ENCODE measurements around the gene HSP90AA1. TPM values are rescaled to one million over a fixed set of nuclear protein-coding genes. Genes with fewer than 3 reads are reported as not detected.
"Not testable (repeated sequence)": the region's sequence is repeated elsewhere in the genome, so short reads cannot be mapped to it uniquely, and the experiment has no call there.

The HSP90AA1 gene
- total RNA-seq, 4 donors from 2014 or later = 224 to 950 (median 420) TPM

DNA sequence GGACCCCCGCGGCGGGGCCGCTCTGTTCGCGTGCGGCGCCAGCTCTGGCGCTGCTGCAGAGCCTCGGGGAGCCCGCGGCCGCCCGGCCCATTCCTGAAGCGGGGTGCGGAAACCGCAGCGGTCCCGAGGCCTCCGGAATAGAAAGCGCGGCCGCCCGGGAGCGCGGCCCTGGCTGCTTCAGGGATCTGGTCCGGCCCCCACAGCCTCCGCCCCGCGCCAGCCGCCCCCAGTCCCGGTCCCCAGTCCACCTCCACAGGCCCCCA is 204 bp downstream of the HSP90AA1 start:
- no CpG with 5 or more reads among the region's 32 CpGs for WGBS, 2 donors
- H3K9me3 ChIP-seq = no peaks in the 10 kb centered on the region
- peak overlapping the region; percentile 65 to 98 (median 88) for H3K4me3 ChIP-seq
- peak overlapping the region; percentile 99 to 100 (median 100) for H3K27ac ChIP-seq
- TF ChIP-seq POLR2A (IDR thresholded peaks at IDR 0.05) = no peak
- TF ChIP-seq, protein P1, sequence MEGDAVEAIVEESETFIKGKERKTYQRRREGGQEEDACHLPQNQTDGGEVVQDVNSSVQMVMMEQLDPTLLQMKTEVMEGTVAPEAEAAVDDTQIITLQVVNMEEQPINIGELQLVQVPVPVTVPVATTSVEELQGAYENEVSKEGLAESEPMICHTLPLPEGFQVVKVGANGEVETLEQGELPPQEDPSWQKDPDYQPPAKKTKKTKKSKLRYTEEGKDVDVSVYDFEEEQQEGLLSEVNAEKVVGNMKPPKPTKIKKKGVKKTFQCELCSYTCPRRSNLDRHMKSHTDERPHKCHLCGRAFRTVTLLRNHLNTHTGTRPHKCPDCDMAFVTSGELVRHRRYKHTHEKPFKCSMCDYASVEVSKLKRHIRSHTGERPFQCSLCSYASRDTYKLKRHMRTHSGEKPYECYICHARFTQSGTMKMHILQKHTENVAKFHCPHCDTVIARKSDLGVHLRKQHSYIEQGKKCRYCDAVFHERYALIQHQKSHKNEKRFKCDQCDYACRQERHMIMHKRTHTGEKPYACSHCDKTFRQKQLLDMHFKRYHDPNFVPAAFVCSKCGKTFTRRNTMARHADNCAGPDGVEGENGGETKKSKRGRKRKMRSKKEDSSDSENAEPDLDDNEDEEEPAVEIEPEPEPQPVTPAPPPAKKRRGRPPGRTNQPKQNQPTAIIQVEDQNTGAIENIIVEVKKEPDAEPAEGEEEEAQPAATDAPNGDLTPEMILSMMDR (IDR thresholded peaks at IDR 0.05) = no peak
- no peaks in the 10 kb centered on the region for H3K27me3 ChIP-seq
- intact Hi-C loops (cut with DNase I) = no loop called here
- H3K36me3 ChIP-seq = peaks cover 25 to 43% (median 28%) of the 10 kb centered on the region in 3 donors
- H3K4me1 ChIP-seq = peaks cover 18 to 63% (median 32%) of the 10 kb centered on the region in 3 donors
- no peak for DNase-seq

DNA sequence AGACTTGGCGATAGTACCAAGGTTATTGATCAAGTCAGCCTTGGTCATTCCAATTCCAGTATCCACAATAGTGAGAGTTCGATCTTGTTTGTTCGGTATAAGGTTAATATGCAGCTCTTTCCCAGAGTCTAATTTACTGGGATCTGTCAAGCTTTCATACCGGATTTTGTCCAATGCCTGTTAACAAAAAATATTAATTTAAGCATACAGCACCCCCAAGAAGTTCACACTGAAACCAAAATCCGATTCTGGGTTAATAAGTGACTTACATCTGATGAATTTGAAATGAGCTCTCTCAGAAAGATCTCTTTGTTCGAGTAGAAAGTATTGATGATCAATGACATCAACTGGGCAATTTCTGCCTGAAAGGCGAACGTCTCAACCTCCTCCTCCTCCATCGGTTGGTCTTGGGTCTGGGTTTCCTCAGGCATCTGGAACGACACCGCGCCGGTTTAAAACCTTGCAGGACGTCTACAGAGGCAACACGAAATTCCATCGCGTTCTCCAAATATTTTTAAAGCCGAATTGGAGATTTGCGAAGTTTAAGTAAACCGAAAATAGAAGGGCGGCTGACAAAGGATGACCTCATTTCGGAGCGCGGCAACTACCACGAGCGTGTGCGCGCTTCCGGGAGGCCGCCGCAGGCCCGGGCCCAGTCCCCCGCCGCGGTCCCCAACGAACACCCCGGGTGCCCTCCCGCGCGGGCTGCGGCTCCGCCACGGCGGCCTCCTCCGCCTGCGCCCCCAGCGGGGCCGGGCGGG is 716 bp downstream of the HSP90AA1 start:
- H3K27ac ChIP-seq = peak overlapping the region; percentile 99 to 100 (median 100)
- peaks cover 18 to 66% (median 32%) of the 10 kb centered on the region in 3 donors for H3K4me1 ChIP-seq
- no peaks in the 10 kb centered on the region for H3K9me3 ChIP-seq
- no peak for DNase-seq
- WGBS, 2 donors = 4 to 8% methylated on average over 6 to 8 of the region's 49 CpGs
- peak overlapping the region; percentile 65 to 98 (median 88) for H3K4me3 ChIP-seq
- H3K36me3 ChIP-seq = peaks cover 28 to 48% (median 30%) of the 10 kb centered on the region in 3 donors
- intact Hi-C loops (cut with DNase I) = no loop called here
- no peaks in the 10 kb centered on the region for H3K27me3 ChIP-seq
- no peak for TF ChIP-seq POLR2A (IDR thresholded peaks at IDR 0.05)
- TF ChIP-seq, protein P1 (IDR thresholded peaks at IDR 0.05) = no peak

DNA sequence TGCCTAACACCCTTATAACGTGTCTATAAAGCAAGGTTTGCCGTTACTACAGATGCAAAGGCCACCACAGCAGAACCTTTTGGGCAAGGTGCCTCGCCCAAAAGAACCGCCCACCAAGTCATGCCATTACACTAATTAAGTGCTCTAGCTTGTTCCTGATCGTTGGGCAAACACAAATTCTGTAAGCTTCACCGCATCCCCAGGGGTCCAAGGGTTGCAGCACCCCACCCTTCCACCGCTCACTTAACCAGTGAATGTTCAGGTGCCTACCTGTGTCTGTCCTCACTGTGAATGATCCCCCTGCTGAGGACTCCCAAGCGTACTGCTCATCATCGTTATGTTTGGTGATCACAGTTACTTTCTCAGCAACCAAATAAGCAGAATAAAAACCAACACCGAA is 1.4 kb downstream of the HSP90AA1 start:
- intact Hi-C loops (cut with DNase I) = no loop called here
- Histone ChIP-seq H3K4me1 (peaks cover 18 to 66% (median 32%) of the 10 kb centered on the region in 3 donors), H3K27me3 (no peaks in the 10 kb centered on the region), H3K36me3 (peaks cover 28 to 55% (median 32%) of the 10 kb centered on the region in 3 donors), H3K9me3 (no peaks in the 10 kb centered on the region), H3K27ac (peak overlapping the region; percentile 99 to 100 (median 100)), H3K4me3 (peak overlapping the region; percentile 65 to 98 (median 88))
- TF ChIP-seq POLR2A (IDR thresholded peaks at IDR 0.05) = no peak
- TF ChIP-seq, protein P1 (IDR thresholded peaks at IDR 0.05) = no peak
- WGBS, 2 donors = 24 to 25% methylated on average over 7 to 10 of the region's 10 CpGs
- DNase-seq = no peak

DNA sequence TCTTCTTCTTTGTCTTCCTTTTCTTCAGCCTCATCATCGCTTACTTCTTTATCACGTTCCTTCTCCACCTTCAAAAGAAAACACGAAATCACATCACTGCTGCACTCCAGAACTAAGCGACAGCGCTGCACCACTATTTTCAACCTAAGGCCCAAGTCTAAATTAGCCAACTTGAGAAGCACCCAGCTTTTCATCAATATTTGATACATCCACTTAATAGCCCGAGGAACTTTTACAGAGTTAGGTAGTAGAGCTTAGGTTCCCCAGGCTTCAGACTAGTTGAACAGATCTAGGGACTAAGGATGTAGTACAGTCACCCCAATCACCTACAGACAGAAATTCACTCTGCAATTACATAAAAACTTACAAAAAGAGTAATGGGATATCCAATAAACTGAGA is 1.9 kb downstream of the HSP90AA1 start:
- TF ChIP-seq, protein P1 (IDR thresholded peaks at IDR 0.05) = no peak
- no peak for TF ChIP-seq POLR2A (IDR thresholded peaks at IDR 0.05)
- H3K4me1 ChIP-seq = peaks cover 18 to 66% (median 32%) of the 10 kb centered on the region in 3 donors
- peak overlapping the region in 1 of 4 donors; percentile 99 for H3K27ac ChIP-seq
- no peaks in the 10 kb centered on the region for H3K9me3 ChIP-seq
- H3K36me3 ChIP-seq = peaks cover 32 to 60% (median 32%) of the 10 kb centered on the region in 3 donors
- intact Hi-C loops (cut with DNase I) = no loop called here
- H3K4me3 ChIP-seq = peak overlapping the region in 2 of 4 donors; percentile 89 to 98
- DNase-seq = no peak
- no peaks in the 10 kb centered on the region for H3K27me3 ChIP-seq
- 51 to 57% methylated on average over 6 of the region's 6 CpGs for WGBS, 2 donors

DNA sequence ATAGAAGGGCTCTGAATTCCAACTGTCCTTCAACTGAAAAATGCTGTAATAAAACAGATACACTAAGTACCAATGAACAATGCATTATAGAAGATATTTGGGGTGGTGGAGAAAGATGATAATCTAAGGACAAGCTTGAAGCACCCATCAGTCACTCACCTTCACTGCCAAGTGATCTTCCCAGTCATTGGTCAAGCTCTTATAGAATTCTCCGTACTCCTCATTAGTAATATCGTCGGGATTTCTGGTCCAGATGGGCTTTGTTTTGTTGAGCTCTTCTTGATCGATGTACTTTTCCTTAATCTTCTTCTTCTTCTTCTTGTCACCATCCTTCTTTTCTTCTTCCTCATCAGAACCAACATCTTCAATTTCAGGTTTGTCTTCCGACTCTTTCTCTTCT is 2.3 kb downstream of the HSP90AA1 start:
- Histone ChIP-seq H3K27ac (peak overlapping the region in 1 of 4 donors; percentile 42), H3K4me1 (peaks cover 18 to 66% (median 32%) of the 10 kb centered on the region in 3 donors), H3K36me3 (peaks cover 32 to 65% (median 34%) of the 10 kb centered on the region in 3 donors)
- H3K4me3 ChIP-seq; H3K9me3 ChIP-seq; DNase-seq; H3K27me3 ChIP-seq; intact Hi-C loops (cut with DNase I): not testable (repeated sequence)
- 54 to 66% methylated on average over 5 of the region's 5 CpGs for WGBS, 2 donors

Measured in esophagus squamous epithelium (tissue), 5 donors.